Measurements from ENCODE around the gene FEM1A.
"Not testable (repeated sequence)": the region's sequence is repeated elsewhere in the genome, so short reads cannot be mapped to it uniquely, and the experiment has no call there.

The FEM1A gene

DNA sequence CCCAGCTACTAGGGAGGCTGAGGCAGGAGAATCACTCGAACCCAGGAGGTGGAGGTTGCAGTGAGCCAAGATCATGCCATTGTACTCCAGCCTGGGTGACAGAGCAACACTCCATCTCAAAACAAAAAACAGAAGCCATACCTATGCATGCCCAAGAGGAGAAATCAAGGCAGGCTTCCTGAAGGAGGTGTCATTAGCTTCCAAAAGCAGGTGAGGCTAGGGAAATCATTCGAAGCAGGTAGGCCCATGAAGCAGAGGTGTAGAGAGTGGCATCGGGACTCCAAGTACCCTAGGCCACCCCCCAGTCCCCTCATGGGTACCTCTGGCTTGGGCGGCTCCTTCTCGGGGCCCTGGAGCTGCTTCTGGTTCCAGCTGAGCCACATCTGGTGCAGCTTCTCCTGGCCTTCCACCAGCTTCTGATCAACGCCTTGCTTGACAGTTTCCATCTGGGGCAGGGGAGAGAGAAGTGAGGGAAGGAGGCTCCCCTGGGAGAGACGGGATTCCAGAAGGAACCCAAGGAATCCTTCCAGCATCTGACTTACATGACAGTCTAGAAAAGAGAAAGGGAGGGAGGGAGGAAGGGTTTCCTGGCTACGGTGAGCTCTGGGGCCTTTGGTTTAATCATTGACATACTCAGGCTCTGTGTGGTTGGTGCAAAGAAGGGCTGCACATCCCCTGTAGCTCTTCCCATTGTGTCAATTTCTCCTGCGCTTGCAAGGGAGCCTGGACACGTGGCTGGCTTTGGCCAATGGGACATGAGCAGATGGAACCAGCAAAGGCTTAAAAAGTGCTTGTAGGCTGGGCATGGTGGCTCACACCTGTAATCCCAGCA lies 53.0 kb downstream of the FEM1A start:
- no peak for DNase-seq

GRCh38 chr19:4845975-4846374 lies 54.4 kb downstream of the FEM1A start:
- not testable (repeated sequence) for DNase-seq

- DNase-seq: no peak
These were observed 55.8 kb downstream of the FEM1A start for GRCh38 chr19:4847190-4847973.

GRCh38 chr19:4849019-4849418 lies 57.5 kb downstream of the FEM1A start:
- DNase-seq: no peak

All from nucleus accumbens (tissue), 56 donors.